ENCODE results near the gene PCK2. TPM values are rescaled to one million over a fixed set of nuclear protein-coding genes. Genes with fewer than 3 reads are reported as not detected.

Gene PCK2
- total and polyA plus RNA-seq, 4 experiments from 2014 or later, result 11.0 to 21.4 (median 16.9) TPM

DNA sequence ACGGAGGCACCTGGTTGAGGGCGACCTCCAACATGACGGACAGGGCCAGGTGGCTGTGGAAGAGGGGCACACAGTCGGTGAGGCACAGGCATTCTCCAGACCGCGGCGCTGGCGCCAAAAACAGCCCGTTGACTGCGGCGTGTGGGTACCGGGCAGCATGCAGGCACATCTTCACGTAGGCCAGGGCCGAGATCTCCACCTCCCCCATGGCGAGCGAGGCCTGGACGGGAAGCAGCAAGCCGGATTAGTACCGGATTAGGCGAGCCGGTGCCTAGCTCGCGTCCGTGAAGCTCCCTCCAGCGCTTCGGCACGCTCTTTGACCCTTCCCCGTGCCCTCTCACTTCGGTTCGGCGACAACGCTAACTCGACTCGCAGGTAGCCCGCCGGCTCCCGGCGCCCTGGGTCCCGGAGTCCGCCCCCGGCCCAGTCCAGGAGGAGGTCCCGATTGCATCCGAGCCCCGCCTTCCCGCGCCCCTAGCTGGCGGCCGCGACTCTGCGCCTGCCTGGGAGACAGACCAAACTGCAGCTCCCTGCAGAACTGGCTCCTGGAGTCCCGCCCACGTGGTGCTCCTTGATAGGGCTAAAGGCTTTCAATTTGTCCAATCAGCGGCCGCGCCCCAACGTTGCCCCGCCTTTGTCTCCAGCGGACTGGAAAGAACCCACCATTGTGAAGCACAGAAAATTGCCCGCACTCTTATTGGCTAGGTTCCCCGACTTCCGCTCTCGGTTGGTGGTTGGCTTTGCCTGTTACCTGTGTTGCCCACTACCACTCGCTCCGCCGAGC, 47.2 kb downstream of the PCK2 start, which contains the start of gene EMC9:
Gene EMC9, minus strand, starts transcription at position 495 of the 784 bp plus-strand sequence. Its CDS starts 287 bp downstream, at position 208.
- peaks cover 0 to 2% (median 0%) of the 10 kb centered on the region in 8 donors for H3K9me3 Mint-ChIP-seq
- Histone ChIP-seq H3K4me3 (ENCODE audit: low read length in 2 of 2) (peak within 1 kb of the TSS; percentile 83 to 91), H3K9me3 (ENCODE audit: control insufficient read depth in 1 of 2, low read length in 2 of 2) (no peaks in the 10 kb centered on the region), H3K27ac (ENCODE audit: low read depth, low read length) (peak within 1 kb of the TSS; percentile 77), H3K4me1 (ENCODE audit: insufficient read depth, low read length) (peaks cover 74% of the 10 kb centered on the region), H3K27me3 (ENCODE audit: insufficient read depth, low read length) (no peaks in the 10 kb centered on the region), H3K36me3 (ENCODE audit: insufficient read depth, low read length) (peaks cover 50% of the 10 kb centered on the region)
- POLR2A ChIA-PET (ENCODE audit: partially characterized antibody), result interaction anchor here (0.6 to 16.1 kb wide), 23 partner anchors 9 to 170 kb away, joined by 3 to 347 read pairs (median 4); partner anchors contain the start of genes CHMP4A, DCAF11, IPO4 and IRF9
- H3K36me3 Mint-ChIP-seq, result peaks cover 28 to 67% of the 10 kb centered on the region in 2 donors
- intact Hi-C loops (cut with micrococcal nuclease), result loop anchor here (1.0 to 10.0 kb wide), 5 partner anchors 20 to 92 kb away; partner anchors contain the start of genes CHMP4A, DCAF11, GMPR2 and IRF9
- H3K4me1 Mint-ChIP-seq, result peaks cover 38 to 94% (median 61%) of the 10 kb centered on the region in 4 donors
- peak within 1 kb of the TSS; percentile 76 to 95 (median 94) for H3K27ac Mint-ChIP-seq
- peak within 1 kb of the TSS; percentile 85 to 97 (median 94) for H3K4me3 Mint-ChIP-seq
- no peaks in the 10 kb centered on the region for H3K27me3 Mint-ChIP-seq
- CTCF ChIA-PET (ENCODE audit: partially characterized antibody), result interaction anchor here (0.9 to 2.2 kb wide), 10 partner anchors 9 to 290 kb away, joined by 3 to 19 read pairs (median 4); partner anchors contain the start of genes DCAF11, IRF9, NRL and TINF2
- DNase-seq, result peak; percentile 98 to 100 (median 99)

DNA sequence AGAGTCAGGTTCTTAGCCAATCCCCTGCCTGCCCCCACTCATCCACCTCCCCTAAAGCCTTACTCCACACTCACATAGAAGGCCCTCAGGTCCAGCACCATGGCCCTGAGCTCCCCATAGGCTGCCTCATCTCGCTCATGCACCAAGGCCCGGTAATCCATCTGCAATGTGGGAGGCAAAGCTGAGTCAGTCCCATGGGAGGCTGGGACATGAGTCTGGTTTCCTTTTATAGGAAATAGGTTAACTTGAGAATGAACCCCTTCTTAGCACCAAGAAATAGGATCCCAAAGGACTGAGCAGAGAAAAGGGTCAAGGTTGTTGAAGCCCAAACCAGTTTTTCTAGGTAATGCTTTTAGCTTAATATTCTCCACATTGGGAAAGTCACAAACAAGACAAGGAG, 49.4 kb downstream of the PCK2 start:
- Mint-ChIP-seq H3K9me3 (no peaks in the 10 kb centered on the region), H3K4me3 (peak overlapping the region in 5 of 8 donors; percentile 28 to 48 (median 32)), H3K27me3 (no peaks in the 10 kb centered on the region), H3K27ac (peak overlapping the region in 5 of 7 donors; percentile 37 to 94 (median 72)), H3K4me1 (peaks cover 34 to 94% (median 54%) of the 10 kb centered on the region in 4 donors), H3K36me3 (peaks cover 22 to 67% of the 10 kb centered on the region in 2 donors)
- Histone ChIP-seq H3K4me3 (ENCODE audit: low read length in 2 of 2) (no peak overlapping the region), H3K27ac (ENCODE audit: low read depth, low read length) (no peak overlapping the region), H3K36me3 (ENCODE audit: insufficient read depth, low read length) (peaks cover 35% of the 10 kb centered on the region), H3K27me3 (ENCODE audit: insufficient read depth, low read length) (no peaks in the 10 kb centered on the region), H3K9me3 (ENCODE audit: control insufficient read depth in 1 of 2, low read length in 2 of 2) (no peaks in the 10 kb centered on the region), H3K4me1 (ENCODE audit: insufficient read depth, low read length) (peaks cover 61% of the 10 kb centered on the region)
- ChIA-PET CTCF (ENCODE audit: partially characterized antibody) (interaction anchor here (0.8 to 5.7 kb wide), 2 partner anchors 18 to 34 kb away, joined by 4 to 36 read pairs; partner anchors contain the start of gene IRF9), POLR2A (ENCODE audit: partially characterized antibody) (interaction anchor here (1.0 to 9.5 kb wide), 7 partner anchors 6 to 287 kb away, joined by 3 to 162 read pairs (median 5); partner anchors contain the start of genes IRF9, MDP1, PSME1 and TM9SF1)
- no peak for DNase-seq
- intact Hi-C loops (cut with micrococcal nuclease), result loop anchor here (10.0 kb wide), 1 partner anchor 49 kb away; the partner anchor contains the start of gene PCK2

GRCh38 chr14:24144451-24144850, 50.3 kb downstream of the PCK2 start:
- peak overlapping the region; percentile 92 for H3K27ac ChIP-seq (ENCODE audit: low read depth, low read length)
- POLR2A ChIA-PET (ENCODE audit: partially characterized antibody), result interaction anchor here (0.7 to 9.5 kb wide), 7 partner anchors 7 to 286 kb away, joined by 3 to 162 read pairs (median 5); partner anchors contain the start of genes DCAF11, IRF9, MDP1 and NRL
- peaks cover 37 to 94% (median 54%) of the 10 kb centered on the region in 4 donors for H3K4me1 Mint-ChIP-seq

GRCh38 chr14:24145219-24145618, 51.1 kb downstream of the PCK2 start:
- Histone ChIP-seq H3K27ac (ENCODE audit: low read depth, low read length) (peak overlapping the region; percentile 92), H3K4me3 (ENCODE audit: low read length in 2 of 2) (peak overlapping the region; percentile 85 to 99)
- peaks cover 18 to 62% of the 10 kb centered on the region in 2 donors for H3K36me3 Mint-ChIP-seq

More at GRCh38 chr14:24144451-24144850, 50.3 kb downstream of the PCK2 start:
- Mint-ChIP-seq H3K27me3 (no peaks in the 10 kb centered on the region), H3K9me3 (no peaks in the 10 kb centered on the region), H3K27ac (peak overlapping the region in 5 of 7 donors; percentile 51 to 98 (median 73)), H3K36me3 (peaks cover 19 to 61% of the 10 kb centered on the region in 2 donors), H3K4me3 (peak overlapping the region in 7 of 8 donors; percentile 6 to 63 (median 33))
- DNase-seq, result no peak
- Histone ChIP-seq H3K4me3 (ENCODE audit: low read length in 2 of 2) (no peak overlapping the region), H3K36me3 (ENCODE audit: insufficient read depth, low read length) (peaks cover 35% of the 10 kb centered on the region), H3K4me1 (ENCODE audit: insufficient read depth, low read length) (peaks cover 61% of the 10 kb centered on the region), H3K9me3 (ENCODE audit: control insufficient read depth in 1 of 2, low read length in 2 of 2) (no peaks in the 10 kb centered on the region), H3K27me3 (ENCODE audit: insufficient read depth, low read length) (no peaks in the 10 kb centered on the region)
- CTCF ChIA-PET (ENCODE audit: partially characterized antibody), result interaction anchor here (1.1 to 8.5 kb wide), 3 partner anchors 16 to 87 kb away, joined by 3 to 110 read pairs (median 36); partner anchors contain the start of gene IRF9
- intact Hi-C loops (cut with micrococcal nuclease), result loop anchor here (10.0 kb wide), 1 partner anchor 50 kb away; the partner anchor contains the start of gene PCK2

GRCh38 chr14:24145690-24146452, 51.8 kb downstream of the PCK2 start:
- H3K27ac Mint-ChIP-seq, result peak overlapping the region; percentile 95 to 99 (median 98)
- Histone ChIP-seq H3K4me1 (ENCODE audit: insufficient read depth, low read length) (peaks cover 67% of the 10 kb centered on the region), H3K4me3 (ENCODE audit: low read length in 2 of 2) (peak overlapping the region; percentile 85 to 99), H3K27ac (ENCODE audit: low read depth, low read length) (peak overlapping the region; percentile 92), H3K27me3 (ENCODE audit: insufficient read depth, low read length) (no peaks in the 10 kb centered on the region), H3K36me3 (ENCODE audit: insufficient read depth, low read length) (peaks cover 47% of the 10 kb centered on the region), H3K9me3 (ENCODE audit: control insufficient read depth in 1 of 2, low read length in 2 of 2) (no peaks in the 10 kb centered on the region)
- no peak for DNase-seq
- intact Hi-C loops (cut with micrococcal nuclease), result loop anchor here (2.0 to 10.0 kb wide), 4 partner anchors 51 to 677 kb away; partner anchors contain the start of genes CHMP4A, NGDN, PCK2 and TINF2
- ChIA-PET CTCF (ENCODE audit: partially characterized antibody) (interaction anchor here (1.0 to 8.5 kb wide), 13 partner anchors 9 to 285 kb away, joined by 3 to 110 read pairs (median 5); partner anchors contain the start of genes CIDEB, DCAF11, IRF9 and MDP1), POLR2A (ENCODE audit: partially characterized antibody) (interaction anchor here (0.6 to 9.5 kb wide), 27 partner anchors 9 to 1051 kb away, joined by 3 to 162 read pairs (median 10); partner anchors contain the start of genes ACIN1, C14orf119, CBLN3 and CHMP4A)
- no peaks in the 10 kb centered on the region for H3K9me3 Mint-ChIP-seq
- H3K27me3 Mint-ChIP-seq, result no peaks in the 10 kb centered on the region
- peak overlapping the region; percentile 97 to 100 (median 98) for H3K4me3 Mint-ChIP-seq
- H3K4me1 Mint-ChIP-seq, result peaks cover 35 to 91% (median 55%) of the 10 kb centered on the region in 4 donors
- H3K36me3 Mint-ChIP-seq, result peaks cover 24 to 65% of the 10 kb centered on the region in 2 donors

More at GRCh38 chr14:24145219-24145618, 51.1 kb downstream of the PCK2 start:
- Histone ChIP-seq H3K36me3 (ENCODE audit: insufficient read depth, low read length) (peaks cover 40% of the 10 kb centered on the region), H3K9me3 (ENCODE audit: control insufficient read depth in 1 of 2, low read length in 2 of 2) (no peaks in the 10 kb centered on the region), H3K27me3 (ENCODE audit: insufficient read depth, low read length) (no peaks in the 10 kb centered on the region), H3K4me1 (ENCODE audit: insufficient read depth, low read length) (peaks cover 64% of the 10 kb centered on the region)
- Mint-ChIP-seq H3K9me3 (no peaks in the 10 kb centered on the region), H3K27me3 (no peaks in the 10 kb centered on the region), H3K27ac (peak overlapping the region in 6 of 7 donors; percentile 17 to 99 (median 98)), H3K4me3 (peak overlapping the region; percentile 12 to 100 (median 98)), H3K4me1 (peaks cover 35 to 91% (median 54%) of the 10 kb centered on the region in 4 donors)
- intact Hi-C loops (cut with micrococcal nuclease), result loop anchor here (10.0 kb wide), 1 partner anchor 50 kb away; the partner anchor contains the start of gene PCK2
- ChIA-PET POLR2A (ENCODE audit: partially characterized antibody) (interaction anchor here (0.6 to 9.5 kb wide), 12 partner anchors 8 to 285 kb away, joined by 3 to 162 read pairs (median 24); partner anchors contain the start of genes CBLN3, CHMP4A, DCAF11 and IPO4), CTCF (ENCODE audit: partially characterized antibody) (interaction anchor here (1.0 to 8.5 kb wide), 6 partner anchors 8 to 163 kb away, joined by 3 to 110 read pairs (median 16); partner anchors contain the start of genes CIDEB, IRF9, PSME1 and TINF2)
- no peak for DNase-seq

Measured in CD4-positive, alpha-beta memory T cell (primary cell).